Loucy (cell line): Measurements from ENCODE around the gene APLP1.

ENCODE experiments used
- EZH2phosphoT487 ChIP-seq: fragments of 200-600 bp; IDR thresholded peaks from 2 replicates; pipeline ENCODE4 v1.6.1; 2018; ENCODE audit warnings: antibody characterized with exemption, mild to moderate bottlenecking, moderate library complexity, borderline replicate concordance
- TF ChIP-seq, protein P1 (sequence below): fragments of 200-600 bp; sonication (generic); conservative IDR thresholded peaks from 2 replicates; pipeline ENCODE4 v1.5.1; 2014; ENCODE audit warnings: mild to moderate bottlenecking, antibody characterized with exemption, low read length

- TF ChIP-seq EZH2phosphoT487 = no peak
- TF ChIP-seq, protein P1, sequence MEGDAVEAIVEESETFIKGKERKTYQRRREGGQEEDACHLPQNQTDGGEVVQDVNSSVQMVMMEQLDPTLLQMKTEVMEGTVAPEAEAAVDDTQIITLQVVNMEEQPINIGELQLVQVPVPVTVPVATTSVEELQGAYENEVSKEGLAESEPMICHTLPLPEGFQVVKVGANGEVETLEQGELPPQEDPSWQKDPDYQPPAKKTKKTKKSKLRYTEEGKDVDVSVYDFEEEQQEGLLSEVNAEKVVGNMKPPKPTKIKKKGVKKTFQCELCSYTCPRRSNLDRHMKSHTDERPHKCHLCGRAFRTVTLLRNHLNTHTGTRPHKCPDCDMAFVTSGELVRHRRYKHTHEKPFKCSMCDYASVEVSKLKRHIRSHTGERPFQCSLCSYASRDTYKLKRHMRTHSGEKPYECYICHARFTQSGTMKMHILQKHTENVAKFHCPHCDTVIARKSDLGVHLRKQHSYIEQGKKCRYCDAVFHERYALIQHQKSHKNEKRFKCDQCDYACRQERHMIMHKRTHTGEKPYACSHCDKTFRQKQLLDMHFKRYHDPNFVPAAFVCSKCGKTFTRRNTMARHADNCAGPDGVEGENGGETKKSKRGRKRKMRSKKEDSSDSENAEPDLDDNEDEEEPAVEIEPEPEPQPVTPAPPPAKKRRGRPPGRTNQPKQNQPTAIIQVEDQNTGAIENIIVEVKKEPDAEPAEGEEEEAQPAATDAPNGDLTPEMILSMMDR = no peak
Measured at GRCh38 chr19:35871611-35872010, 3.2 kb downstream of the APLP1 start.
